ENCODE measurements around the gene GPC6.

GRCh38 chr13:93290503-93290902, 63.9 kb downstream of the GPC6 start:
- TF ChIP-seq CTCF (IDR thresholded peaks at IDR 0.05; ENCODE audit: low read depth, low read length, missing input control) (no peak), MAX (IDR thresholded peaks at IDR 0.05) (no peak), ATF3 (IDR thresholded peaks at IDR 0.05) (no peak), TAF1 (conservative IDR thresholded peaks at IDR 0.05) (no peak), SP1 (IDR thresholded peaks at IDR 0.05) (no peak), FOXA2 (IDR thresholded peaks at IDR 0.05) (no peak), FOXA1 (IDR thresholded peaks at IDR 0.05) (no peak), RAD21 (IDR thresholded peaks at IDR 0.05) (no peak), GABPA (IDR thresholded peaks at IDR 0.05 in 1 of 2, conservative IDR thresholded peaks at IDR 0.05 in 1 of 2) (no peak), HNF4G (IDR thresholded peaks at IDR 0.05) (no peak), HNF4A (conservative IDR thresholded peaks at IDR 0.05) (no peak), JUND (IDR thresholded peaks at IDR 0.05) (peak in 1 of 2 donors; percentile 28)

Data from liver (tissue), 3 donors.